ENCODE data around the gene C22orf15.

The C22orf15 gene

GRCh38 chr22:23751441-23751996, 11.3 kb upstream of the C22orf15 start:
- no peak for DNase-seq

GRCh38 chr22:23752090-23752691, 10.6 kb upstream of the C22orf15 start:
- peak in 1 of 2 experiments; percentile 15 for DNase-seq

- no peak for DNase-seq
These were observed 10.0 kb upstream of the C22orf15 start for GRCh38 chr22:23752750-23753149.

GRCh38 chr22:23753385-23753784, 9.4 kb upstream of the C22orf15 start:
- no peak for DNase-seq

- no peak for DNase-seq
These were observed 8.4 kb upstream of the C22orf15 start, which contains the start of gene VPREB3 for GRCh38 chr22:23754220-23754919. VPREB3 (minus strand) TSS chr22:23754425; CDS start chr22:23754363, 62 bp downstream.

GRCh38 chr22:23754980-23755636, 7.7 kb upstream of the C22orf15 start:
- no peak for DNase-seq

- DNase-seq: no peak
These were observed 7.1 kb upstream of the C22orf15 start for GRCh38 chr22:23755711-23756110.

GRCh38 chr22:23756891-23757290, 5.9 kb upstream of the C22orf15 start:
- no peak for DNase-seq

GRCh38 chr22:23759566-23759965, 3.2 kb upstream of the C22orf15 start:
- DNase-seq: no peak

GRCh38 chr22:23760056-23760455, 2.7 kb upstream of the C22orf15 start:
- DNase-seq: no peak

GRCh38 chr22:23763579-23763945, 772 bp downstream of the C22orf15 start:
- DNase-seq: no peak

GRCh38 chr22:23763954-23764353, 1.2 kb downstream of the C22orf15 start:
- no peak for DNase-seq

GRCh38 chr22:23764899-23765881, 2.4 kb downstream of the C22orf15 start:
- no peak for DNase-seq

GRCh38 chr22:23767303-23767672, 4.5 kb downstream of the C22orf15 start:
- no peak for DNase-seq

GRCh38 chr22:23767673-23768548, 5.1 kb downstream of the C22orf15 start, which contains the start of gene CHCHD10:
CHCHD10 (minus strand) TSS chr22:23767972; CDS start chr22:23767874, 98 bp downstream.
- peak; percentile 72 to 78 for DNase-seq

GRCh38 chr22:23769321-23769965, 6.7 kb downstream of the C22orf15 start:
- DNase-seq: no peak

GRCh38 chr22:23772315-23772648, 9.5 kb downstream of the C22orf15 start:
- no peak for DNase-seq

- peak; percentile 16 to 28 for DNase-seq
These were observed 10.1 kb downstream of the C22orf15 start, which contains the start of gene MMP11 for GRCh38 chr22:23772649-23773473. MMP11 (plus strand) TSS chr22:23772849; CDS start chr22:23772871, 22 bp downstream.

- DNase-seq: no peak
These were observed 10.8 kb downstream of the C22orf15 start for GRCh38 chr22:23773483-23774113.

Measured in Kasumi-1 (cell line).